Lung (tissue), 12 donors: ENCODE data around the gene FAM174C. TPM values are rescaled to one million over a fixed set of nuclear protein-coding genes. Genes with fewer than 3 reads are reported as not detected.

Source experiments
- ATAC-seq: fragments of 200-7000 bp; cut with Tn5 transposase; one replicate; pipeline ENCODE4 v1.9.1; 2020; ENCODE audit warnings: moderate number of reproducible peaks; ENCODE audit not compliant: insufficient read depth, low FRiP score
- DNase-seq, 3 donors: peaks; one replicate each; pipeline ENCODE4 v3.0.0-alpha.2; 2013 to 2017
- H3K27ac ChIP-seq, 2 donors: one replicate each; pipeline ENCODE4 v1.5.1; 2013; ENCODE audit warnings: mild to moderate bottlenecking in 2 of 2, moderate library complexity in 2 of 2, control low read depth in 1 of 2, inconsistent platforms in 1 of 2, low read depth in 1 of 2, low read length in 1 of 2
- H3K27me3 ChIP-seq, 3 donors: one replicate each; pipeline ENCODE4 v1.5.1; 2013; ENCODE audit warnings: low read length in 2 of 3; ENCODE audit not compliant: control insufficient read depth in 3 of 3, insufficient read depth in 3 of 3
- H3K36me3 ChIP-seq, 4 donors: one replicate each; pipeline ENCODE4 v1.5.1; 2013; ENCODE audit warnings: low read length in 4 of 4, mild to moderate bottlenecking in 1 of 4, moderate library complexity in 1 of 4; ENCODE audit not compliant: control insufficient read depth in 4 of 4, insufficient read depth in 4 of 4
- H3K4me1 ChIP-seq, 5 donors: one replicate each; pipeline ENCODE4 v1.5.1; 2013; ENCODE audit warnings: low read length in 5 of 5, mild to moderate bottlenecking in 2 of 5, moderate library complexity in 1 of 5; ENCODE audit not compliant: control insufficient read depth in 5 of 5, insufficient read depth in 5 of 5
- H3K4me3 ChIP-seq: one replicate; pipeline ENCODE4 v1.5.1; 2013; ENCODE audit warnings: mild to moderate bottlenecking, control low read depth, moderate library complexity
- H3K9ac ChIP-seq, 2 donors: one replicate each; pipeline ENCODE4 v1.5.1; 2013; ENCODE audit warnings: low read length in 2 of 2, control low read depth in 1 of 2; ENCODE audit not compliant: insufficient read depth in 1 of 2
- H3K9me3 ChIP-seq, 4 donors: one replicate each; pipeline ENCODE4 v1.5.1; 2013; ENCODE audit warnings: low read length in 3 of 4, mild to moderate bottlenecking in 1 of 4, moderate library complexity in 1 of 4; ENCODE audit not compliant: control insufficient read depth in 4 of 4, insufficient read depth in 3 of 4
- WGBS, 2 donors: extraction: QIAGEN DNeasy Blood & Tissue Kit; methylation state at CpG; one replicate each; pipeline ENCODE4 v1.1.7; 2013; 5-methylcytosine and 5-hydroxymethylcytosine counted together
- polyA plus RNA-seq, 2 donors: library from polyadenylated mRNA; stranded (reverse); fragments of 200-250 nt; gene quantifications; one replicate each; pipeline ENCODE4 v1.2.1, GENCODE V29; 2013
- total RNA-seq, 2 donors: library from RNA; depleted of rRNA in 1 of 2; stranded (reverse); fragments of >200 nt in 1 of 2; gene quantifications; one replicate each; pipeline ENCODE4 v1.2.1, GENCODE V29; 2014 to 2021
- TF ChIP-seq, protein P1 (sequence below): IDR thresholded peaks from 2 replicates; pipeline ENCODE4 v1.5.1; 2012; ENCODE audit warnings: mild to moderate bottlenecking; ENCODE audit errors: control extremely low read depth, extremely low read depth
- donor health status: control.
- donor health status: control.
- donor health status: Bipolar disorder and iron deficiency.
- donor health status: healthy.
- donor health status: DM: yes; HTN: yes; CAD: no.

Gene FAM174C
- total and polyA plus RNA-seq, 4 donors, result 17.5 to 89.3 (median 69.4) TPM

- 82 to 86% methylated on average over 37 to 38 of the region's 38 CpGs for WGBS, 2 donors
- no peak overlapping the region for H3K27ac ChIP-seq
Measured at GRCh38 chr19:1325568-1326294, 50.4 kb downstream of the FAM174C start.

GRCh38 chr19:1327125-1327524 lies 51.8 kb downstream of the FAM174C start:
- peaks cover 0 to 7% (median 0%) of the 10 kb centered on the region in 5 donors for H3K4me1 ChIP-seq
- H3K9ac ChIP-seq, result no peak overlapping the region
- H3K27me3 ChIP-seq, result peaks cover 0 to 5% (median 4%) of the 10 kb centered on the region in 3 donors
- 73 to 81% methylated on average over 12 to 14 of the region's 14 CpGs for WGBS, 2 donors
- TF ChIP-seq, protein P1, sequence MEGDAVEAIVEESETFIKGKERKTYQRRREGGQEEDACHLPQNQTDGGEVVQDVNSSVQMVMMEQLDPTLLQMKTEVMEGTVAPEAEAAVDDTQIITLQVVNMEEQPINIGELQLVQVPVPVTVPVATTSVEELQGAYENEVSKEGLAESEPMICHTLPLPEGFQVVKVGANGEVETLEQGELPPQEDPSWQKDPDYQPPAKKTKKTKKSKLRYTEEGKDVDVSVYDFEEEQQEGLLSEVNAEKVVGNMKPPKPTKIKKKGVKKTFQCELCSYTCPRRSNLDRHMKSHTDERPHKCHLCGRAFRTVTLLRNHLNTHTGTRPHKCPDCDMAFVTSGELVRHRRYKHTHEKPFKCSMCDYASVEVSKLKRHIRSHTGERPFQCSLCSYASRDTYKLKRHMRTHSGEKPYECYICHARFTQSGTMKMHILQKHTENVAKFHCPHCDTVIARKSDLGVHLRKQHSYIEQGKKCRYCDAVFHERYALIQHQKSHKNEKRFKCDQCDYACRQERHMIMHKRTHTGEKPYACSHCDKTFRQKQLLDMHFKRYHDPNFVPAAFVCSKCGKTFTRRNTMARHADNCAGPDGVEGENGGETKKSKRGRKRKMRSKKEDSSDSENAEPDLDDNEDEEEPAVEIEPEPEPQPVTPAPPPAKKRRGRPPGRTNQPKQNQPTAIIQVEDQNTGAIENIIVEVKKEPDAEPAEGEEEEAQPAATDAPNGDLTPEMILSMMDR, result no peak
- peaks cover 0 to 3% (median 0%) of the 10 kb centered on the region in 4 donors for H3K9me3 ChIP-seq
- no peaks in the 10 kb centered on the region for H3K36me3 ChIP-seq
- no peak for DNase-seq
- no peak overlapping the region for H3K27ac ChIP-seq
- no peak for ATAC-seq
- no peak overlapping the region for H3K4me3 ChIP-seq

More at GRCh38 chr19:1325568-1326294, 50.4 kb downstream of the FAM174C start:
- H3K9me3 ChIP-seq, result no peaks in the 10 kb centered on the region
- no peak for ATAC-seq
- H3K9ac ChIP-seq, result no peak overlapping the region
- H3K4me1 ChIP-seq, result peaks cover 0 to 7% (median 0%) of the 10 kb centered on the region in 5 donors
- H3K27me3 ChIP-seq, result peaks cover 0 to 4% (median 3%) of the 10 kb centered on the region in 3 donors
- TF ChIP-seq, protein P1, result no peak
- no peak overlapping the region for H3K4me3 ChIP-seq
- DNase-seq, result no peak
- no peaks in the 10 kb centered on the region for H3K36me3 ChIP-seq

Other genes with a start within 250 kb of the FAM174C start
- gene CNN2, start 248.9 kb upstream of the FAM174C start, total RNA-seq, result 100 to 1,000 TPM; 161 to 236 TPM
- gene CNN2, start 248.9 kb upstream of the FAM174C start, polyA plus RNA-seq, result 100 to 1,000 TPM; 162 to 198 TPM
- 10 to 100 TPM; 20.1 to 50.0 TPM for gene ABCA7, start 235.4 kb upstream of the FAM174C start, total RNA-seq
- 10 to 100 TPM; 33.5 to 54.4 TPM for gene ABCA7, start 235.4 kb upstream of the FAM174C start, polyA plus RNA-seq
- 10 to 100 TPM; 23.8 to 86.4 TPM for gene ARHGAP45, start 208.4 kb upstream of the FAM174C start, total RNA-seq
- gene ARHGAP45, start 208.4 kb upstream of the FAM174C start, polyA plus RNA-seq, result 100 to 1,000 TPM in 1 of 2 donors, 10 to 100 TPM in 1; 75.4 to 117 TPM
- gene POLR2E, start 180.2 kb upstream of the FAM174C start, total RNA-seq, result 100 to 1,000 TPM in 1 of 2 donors, 10 to 100 TPM in 1; 78.4 to 188 TPM
- 100 to 1,000 TPM; 120 to 196 TPM for gene POLR2E, start 180.2 kb upstream of the FAM174C start, polyA plus RNA-seq
- 100 to 1,000 TPM in 1 of 2 donors, 10 to 100 TPM in 1; 91.6 to 365 TPM for gene GPX4, start 171.5 kb upstream of the FAM174C start, total RNA-seq
- gene GPX4, start 171.5 kb upstream of the FAM174C start, polyA plus RNA-seq, result 1,000 to 10,000 TPM in 1 of 2 donors, 100 to 1,000 TPM in 1; 566 to 1,031 TPM
- 100 to 1,000 TPM in 1 of 2 donors, 10 to 100 TPM in 1; 45.6 to 128 TPM for gene SBNO2, start 101.3 kb upstream of the FAM174C start, total RNA-seq
- gene SBNO2, start 101.3 kb upstream of the FAM174C start, polyA plus RNA-seq, result 100 to 1,000 TPM in 1 of 2 donors, 10 to 100 TPM in 1; 63.3 to 155 TPM
- 10 to 100 TPM; 51.0 to 58.3 TPM for gene STK11, start 69.8 kb upstream of the FAM174C start, total RNA-seq
- gene STK11, start 69.8 kb upstream of the FAM174C start, polyA plus RNA-seq, result 10 to 100 TPM; 43.1 to 59.8 TPM
- under 1 TPM; 0.23 to 0.83 TPM for gene CBARP, start 37.5 kb upstream of the FAM174C start, total RNA-seq
- gene CBARP, start 37.5 kb upstream of the FAM174C start, polyA plus RNA-seq, result under 1 TPM; 0.41 to 0.77 TPM
- gene ATP5F1D, start 33.8 kb upstream of the FAM174C start, total RNA-seq, result 100 to 1,000 TPM in 1 of 2 donors, 10 to 100 TPM in 1; 27.1 to 217 TPM
- gene ATP5F1D, start 33.8 kb upstream of the FAM174C start, polyA plus RNA-seq, result 100 to 1,000 TPM; 157 to 266 TPM
- gene MIDN, start 26.9 kb upstream of the FAM174C start, total RNA-seq, result 100 to 1,000 TPM in 1 of 2 donors, 10 to 100 TPM in 1; 39.7 to 185 TPM
- 10 to 100 TPM; 49.3 to 68.0 TPM for gene MIDN, start 26.9 kb upstream of the FAM174C start, polyA plus RNA-seq
- 100 to 1,000 TPM; 435 to 443 TPM for gene CIRBP, start 6.2 kb upstream of the FAM174C start, total RNA-seq
- gene CIRBP, start 6.2 kb upstream of the FAM174C start, polyA plus RNA-seq, result 100 to 1,000 TPM; 313 to 488 TPM
- under 1 TPM in 1 of 2 donors, not detected in 1; 0.37 TPM for gene EFNA2, start 10.3 kb downstream of the FAM174C start, total RNA-seq
- gene EFNA2, start 10.3 kb downstream of the FAM174C start, polyA plus RNA-seq, result not detected
- 100 to 1,000 TPM in 1 of 2 donors, 10 to 100 TPM in 1; 33.4 to 114 TPM for gene NDUFS7, start 108.4 kb downstream of the FAM174C start, total RNA-seq
- 100 to 1,000 TPM; 103 to 133 TPM for gene NDUFS7, start 108.4 kb downstream of the FAM174C start, polyA plus RNA-seq
- gene GAMT, start 126.0 kb downstream of the FAM174C start, total RNA-seq, result 1 to 10 TPM; 7.1 to 8.6 TPM
- gene GAMT, start 126.0 kb downstream of the FAM174C start, polyA plus RNA-seq, result 1 to 10 TPM; 2.9 to 7.6 TPM
- 100 to 1,000 TPM in 1 of 2 donors, 10 to 100 TPM in 1; 61.4 to 125 TPM for gene DAZAP1, start 132.1 kb downstream of the FAM174C start, total RNA-seq
- 10 to 100 TPM; 77.3 to 82.8 TPM for gene DAZAP1, start 132.1 kb downstream of the FAM174C start, polyA plus RNA-seq
- 1,000 to 10,000 TPM in 1 of 2 donors, 100 to 1,000 TPM in 1; 574 to 1,157 TPM for gene RPS15, start 162.9 kb downstream of the FAM174C start, total RNA-seq
- 1,000 to 10,000 TPM; 2,710 to 2,993 TPM for gene RPS15, start 162.9 kb downstream of the FAM174C start, polyA plus RNA-seq
- under 1 TPM; 0.15 to 0.37 TPM for gene APC2, start 174.6 kb downstream of the FAM174C start, total RNA-seq
- gene APC2, start 174.6 kb downstream of the FAM174C start, polyA plus RNA-seq, result under 1 TPM; 0.01 to 0.04 TPM
- 10 to 100 TPM; 24.1 to 35.8 TPM for gene C19orf25, start 203.7 kb downstream of the FAM174C start, total RNA-seq
- 10 to 100 TPM; 33.3 to 42.6 TPM for gene C19orf25, start 203.7 kb downstream of the FAM174C start, polyA plus RNA-seq
- gene PCSK4, start 214.8 kb downstream of the FAM174C start, total RNA-seq, result 1 to 10 TPM; 7.1 to 7.9 TPM
- 1 to 10 TPM; 2.3 to 3.7 TPM for gene PCSK4, start 214.8 kb downstream of the FAM174C start, polyA plus RNA-seq
- 1 to 10 TPM; 3.0 to 6.8 TPM for gene REEP6, start 215.7 kb downstream of the FAM174C start, total RNA-seq
- 1 to 10 TPM; 2.5 to 7.6 TPM for gene REEP6, start 215.7 kb downstream of the FAM174C start, polyA plus RNA-seq
- gene ADAMTSL5, start 237.5 kb downstream of the FAM174C start, total RNA-seq, result 1 to 10 TPM in 1 of 2 donors, under 1 TPM in 1; 0.97 to 2.8 TPM
- gene ADAMTSL5, start 237.5 kb downstream of the FAM174C start, polyA plus RNA-seq, result 1 to 10 TPM; 1.4 to 1.5 TPM
- not detected for gene PLK5, start 248.5 kb downstream of the FAM174C start, total RNA-seq
- under 1 TPM in 1 of 2 donors, not detected in 1; 0.09 TPM for gene PLK5, start 248.5 kb downstream of the FAM174C start, polyA plus RNA-seq